Astrocyte (in vitro differentiated cells and primary cell): ENCODE data around the gene ATP5F1D. TPM values are rescaled to one million over a fixed set of nuclear protein-coding genes. Genes with fewer than 3 reads are reported as not detected.

Source experiments
- DNase-seq: peaks from one replicate; pipeline ENCODE4 v3.0.0-alpha.2; 2010; ENCODE audit warnings: low read depth
- FAIRE-seq: peaks from 2 replicates; lab custom pipeline; 2011; peaks lifted over from hg19 to GRCh38; lab: Jason Lieb, UNC
- H2AFZ ChIP-seq: 2 replicates; pipeline ENCODE4 v1.6.0; 2012; ENCODE audit warnings: low read depth, low read length, inconsistent platforms
- H3K27ac ChIP-seq: 2 replicates; pipeline ENCODE4 v1.5.1; 2011; ENCODE audit warnings: low read depth, low read length, inconsistent platforms
- H3K27me3 ChIP-seq: 2 replicates; pipeline ENCODE4 v1.6.0; 2011; ENCODE audit warnings: low read length, inconsistent platforms; ENCODE audit not compliant: insufficient read depth
- H3K36me3 ChIP-seq: 2 replicates; pipeline ENCODE4 v1.5.1; 2011; ENCODE audit warnings: low read length, inconsistent platforms; ENCODE audit not compliant: insufficient read depth
- H3K4me1 ChIP-seq: 2 replicates; pipeline ENCODE4 v1.5.1; 2011; ENCODE audit warnings: low read length, inconsistent platforms; ENCODE audit not compliant: insufficient read depth
- H3K4me2 ChIP-seq: 2 replicates; pipeline ENCODE4 v1.6.0; 2012; ENCODE audit warnings: low read length, inconsistent platforms
- H3K4me3 ChIP-seq: 2 replicates; pipeline ENCODE4 v1.5.1; 2011; ENCODE audit warnings: low read depth, mild to moderate bottlenecking, low read length, inconsistent platforms; ENCODE audit not compliant: insufficient read depth
- H3K79me2 ChIP-seq: 2 replicates; pipeline ENCODE4 v1.6.0; 2012; ENCODE audit warnings: mild to moderate bottlenecking, low read length, inconsistent platforms; ENCODE audit not compliant: insufficient read depth
- H3K9ac ChIP-seq: 2 replicates; pipeline ENCODE4 v1.6.0; 2012; ENCODE audit warnings: mild to moderate bottlenecking, low read length, inconsistent platforms
- H3K9me3 ChIP-seq: 2 replicates; pipeline ENCODE4 v1.5.1; 2012; ENCODE audit warnings: low read depth, mild to moderate bottlenecking, low read length, inconsistent platforms; ENCODE audit not compliant: insufficient read depth
- H4K20me1 ChIP-seq: 2 replicates; pipeline ENCODE4 v1.6.0; 2012; ENCODE audit warnings: low read length, inconsistent platforms; ENCODE audit not compliant: insufficient read depth
- H3K27ac Mint-ChIP-seq: one replicate; pipeline ENCODE4 v1.8.0; 2021; ENCODE audit warnings: mild to moderate bottlenecking, mixed read lengths; ENCODE audit not compliant: unreplicated experiment
- H3K27me3 Mint-ChIP-seq: one replicate; pipeline ENCODE4 v1.8.0; 2021; ENCODE audit warnings: low read depth, mixed read lengths; ENCODE audit not compliant: unreplicated experiment
- H3K36me3 Mint-ChIP-seq: one replicate; pipeline ENCODE4 v1.8.0; 2021; ENCODE audit warnings: low read depth, mixed read lengths; ENCODE audit not compliant: unreplicated experiment
- H3K4me1 Mint-ChIP-seq: one replicate; pipeline ENCODE4 v1.8.0; 2021; ENCODE audit warnings: low read depth, mixed read lengths; ENCODE audit not compliant: unreplicated experiment
- H3K4me3 Mint-ChIP-seq: one replicate; pipeline ENCODE4 v1.8.0; 2021; ENCODE audit warnings: mild to moderate bottlenecking, moderate library complexity, mixed read lengths; ENCODE audit not compliant: unreplicated experiment
- H3K9me3 Mint-ChIP-seq: one replicate; pipeline ENCODE4 v1.8.0; 2021; ENCODE audit warnings: mild to moderate bottlenecking, mixed read lengths; ENCODE audit not compliant: unreplicated experiment
- CTCF ChIP-seq: IDR thresholded peaks from 2 replicates; pipeline ENCODE4 v1.5.1; 2011; ENCODE audit warnings: low read depth, mild to moderate bottlenecking, inconsistent platforms, low read length, moderate library complexity; ENCODE audit not compliant: insufficient read depth
- EZH2 ChIP-seq: IDR thresholded peaks from 2 replicates; pipeline ENCODE4 v1.6.1; 2012; ENCODE audit warnings: mild to moderate bottlenecking, low read length, inconsistent platforms; ENCODE audit not compliant: insufficient read depth
- total RNA-seq: library from RNA; stranded (reverse); gene quantifications from 2 replicates; pipeline ENCODE4 v1.2.1, GENCODE V29; 2021

Gene ATP5F1D
- total RNA-seq, 1 donor from 2014 or later, result 154 TPM

GRCh38 chr19:1287354-1288225 lies 46.0 kb downstream of the ATP5F1D start:
- no peak for FAIRE-seq
- no peak overlapping the region for H3K9ac ChIP-seq
- Mint-ChIP-seq H3K27ac (no peak overlapping the region), H3K27me3 (peaks cover 10% of the 10 kb centered on the region), H3K4me3 (no peak overlapping the region), H3K9me3 (no peaks in the 10 kb centered on the region), H3K4me1 (no peaks in the 10 kb centered on the region), H3K36me3 (no peaks in the 10 kb centered on the region)
- no peaks in the 10 kb centered on the region for H3K9me3 ChIP-seq
- TF ChIP-seq EZH2, result peak; percentile 13
- no peak for TF ChIP-seq CTCF
- H3K4me3 ChIP-seq, result no peak overlapping the region
- DNase-seq, result no peak
- H4K20me1 ChIP-seq, result peaks cover 19% of the 10 kb centered on the region
- no peaks in the 10 kb centered on the region for H3K36me3 ChIP-seq
- H3K4me1 ChIP-seq, result peaks cover 2% of the 10 kb centered on the region
- peaks cover 21% of the 10 kb centered on the region for H3K27me3 ChIP-seq
- peak overlapping the region; percentile 65 for H3K4me2 ChIP-seq
- no peak overlapping the region for H2AFZ ChIP-seq
- H3K27ac ChIP-seq, result no peak overlapping the region
- H3K79me2 ChIP-seq, result no peaks in the 10 kb centered on the region

DNA sequence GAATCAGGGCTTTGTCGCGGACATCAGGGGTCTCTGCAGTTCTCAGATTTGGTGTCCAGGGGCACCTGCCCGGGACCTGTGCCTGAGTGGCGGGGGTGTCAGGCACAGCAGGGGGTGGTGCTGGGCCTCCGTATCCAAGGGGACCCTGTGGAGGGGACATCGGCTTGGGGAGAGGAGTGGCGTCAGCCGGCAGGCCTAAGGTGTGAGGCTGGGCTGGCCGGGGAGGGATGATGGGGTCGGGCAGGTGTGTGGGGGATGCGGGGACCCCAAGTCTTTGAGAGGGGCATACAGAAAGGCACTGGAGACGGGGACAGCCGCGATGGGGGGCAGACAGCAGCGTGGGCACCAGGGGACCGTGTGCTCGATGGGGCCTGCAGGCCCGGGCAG lies 46.7 kb downstream of the ATP5F1D start:
- no peak overlapping the region for H3K9ac ChIP-seq
- H3K4me3 ChIP-seq, result no peak overlapping the region
- peaks cover 13% of the 10 kb centered on the region for H3K27me3 Mint-ChIP-seq
- H3K4me3 Mint-ChIP-seq, result no peak overlapping the region
- no peak overlapping the region for H3K27ac Mint-ChIP-seq
- H2AFZ ChIP-seq, result no peak overlapping the region
- DNase-seq (no peak), FAIRE-seq (no peak)
- H3K9me3 Mint-ChIP-seq, result no peaks in the 10 kb centered on the region
- peaks cover 2% of the 10 kb centered on the region for H3K4me1 ChIP-seq
- no peaks in the 10 kb centered on the region for H3K79me2 ChIP-seq
- no peak overlapping the region for H3K27ac ChIP-seq
- TF ChIP-seq EZH2, result no peak
- no peak for TF ChIP-seq CTCF
- H3K27me3 ChIP-seq, result peaks cover 21% of the 10 kb centered on the region
- H3K36me3 Mint-ChIP-seq, result no peaks in the 10 kb centered on the region
- peaks cover 19% of the 10 kb centered on the region for H4K20me1 ChIP-seq
- no peaks in the 10 kb centered on the region for H3K4me1 Mint-ChIP-seq
- no peak overlapping the region for H3K4me2 ChIP-seq
- H3K36me3 ChIP-seq, result no peaks in the 10 kb centered on the region
- no peaks in the 10 kb centered on the region for H3K9me3 ChIP-seq
